ENCODE measurements around the gene KRT34.

GRCh38 chr17:41394254-41394996, 12.3 kb upstream of the KRT34 start:
- TF ChIP-seq EP300 (conservative IDR thresholded peaks at IDR 0.05; ENCODE audit: poor library complexity, severe bottlenecking) (no peak), CTCF (IDR thresholded peaks at IDR 0.05; ENCODE audit: poor library complexity, severe bottlenecking) (no peak)
